Keratinocyte (primary cell): ENCODE data around the gene ADGRL3.

Experiments used
- EZH2 ChIP-seq: IDR thresholded peaks from one replicate; pipeline ENCODE4 v1.6.1; 2012; ENCODE audit warnings: inconsistent platforms, mild to moderate bottlenecking, low read length, moderate library complexity
- TF ChIP-seq, protein P1 (sequence below), 3 experiments: IDR thresholded peaks in 1 of 3; conservative IDR thresholded peaks in 1 of 3; optimal IDR thresholded peaks in 1 of 3; 2 replicates in 2 of 3; 3 replicates in 1 of 3; pipeline versions ENCODE3 to v1.5.1; 2011; ENCODE audit warnings: low read length in 3 of 3, mild to moderate bottlenecking in 3 of 3, moderate library complexity in 2 of 3, control low read depth in 1 of 3, inconsistent platforms in 1 of 3; ENCODE audit not compliant: insufficient read depth in 2 of 3; ENCODE audit errors: extremely low read depth in 1 of 3

DNA sequence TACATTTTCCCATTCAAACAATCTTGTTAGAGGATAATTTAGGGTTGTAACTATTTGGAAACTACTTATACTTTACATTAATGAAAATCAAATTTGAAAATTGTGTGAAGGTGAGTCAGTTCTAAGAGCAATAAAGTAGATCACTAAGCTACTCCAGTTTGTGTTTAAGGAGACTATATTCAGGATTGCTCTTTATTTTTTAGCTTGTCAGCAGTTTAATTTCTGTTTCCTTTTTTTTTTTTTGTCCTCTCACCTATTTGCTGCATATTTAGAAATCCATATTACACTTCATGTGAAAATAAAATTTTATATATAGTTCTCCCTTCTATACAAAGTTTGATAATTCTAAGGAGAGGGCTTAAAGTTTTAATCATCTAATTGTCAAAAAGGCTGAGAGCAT is 691.8 kb downstream of the ADGRL3 start:
- TF ChIP-seq, protein P1, sequence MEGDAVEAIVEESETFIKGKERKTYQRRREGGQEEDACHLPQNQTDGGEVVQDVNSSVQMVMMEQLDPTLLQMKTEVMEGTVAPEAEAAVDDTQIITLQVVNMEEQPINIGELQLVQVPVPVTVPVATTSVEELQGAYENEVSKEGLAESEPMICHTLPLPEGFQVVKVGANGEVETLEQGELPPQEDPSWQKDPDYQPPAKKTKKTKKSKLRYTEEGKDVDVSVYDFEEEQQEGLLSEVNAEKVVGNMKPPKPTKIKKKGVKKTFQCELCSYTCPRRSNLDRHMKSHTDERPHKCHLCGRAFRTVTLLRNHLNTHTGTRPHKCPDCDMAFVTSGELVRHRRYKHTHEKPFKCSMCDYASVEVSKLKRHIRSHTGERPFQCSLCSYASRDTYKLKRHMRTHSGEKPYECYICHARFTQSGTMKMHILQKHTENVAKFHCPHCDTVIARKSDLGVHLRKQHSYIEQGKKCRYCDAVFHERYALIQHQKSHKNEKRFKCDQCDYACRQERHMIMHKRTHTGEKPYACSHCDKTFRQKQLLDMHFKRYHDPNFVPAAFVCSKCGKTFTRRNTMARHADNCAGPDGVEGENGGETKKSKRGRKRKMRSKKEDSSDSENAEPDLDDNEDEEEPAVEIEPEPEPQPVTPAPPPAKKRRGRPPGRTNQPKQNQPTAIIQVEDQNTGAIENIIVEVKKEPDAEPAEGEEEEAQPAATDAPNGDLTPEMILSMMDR (optimal IDR thresholded peaks at IDR 0.05 in 1 of 3, IDR thresholded peaks at IDR 0.05 in 1 of 3, conservative IDR thresholded peaks at IDR 0.05 in 1 of 3; ENCODE audit: extremely low read depth in 1 of 3, insufficient read depth in 2 of 3, low read length in 3 of 3) = no peak
- no peak for TF ChIP-seq EZH2
